K562 (cell line): ENCODE results near the gene TTK. TPM values are rescaled to one million over a fixed set of nuclear protein-coding genes. Genes with fewer than 3 reads are reported as not detected.

Experiments
- ARNT ChIP-seq, 2 experiments: fragments of 450-650 bp; IDR thresholded peaks; 2 replicates each; pipeline ENCODE4 v1.6.1; 2016; ENCODE audit warnings: mild to moderate bottlenecking in 1 of 2
- CREB1 ChIP-seq, 2 experiments: sonication (generic) in 1 of 2; formaldehyde crosslinking in 1 of 2; IDR thresholded peaks; 2 replicates each; pipeline versions ENCODE4 v1.6.1 to v1.8.0; 2012 to 2022; ENCODE audit warnings: inconsistent platforms in 1 of 2, mild to moderate bottlenecking in 1 of 2, missing genetic modification reagents in 1 of 2, moderate library complexity in 1 of 2
- FOS ChIP-seq: IDR thresholded peaks from 3 replicates; pipeline ENCODE4 v1.6.1; 2011; ENCODE audit not compliant: insufficient read length; ENCODE audit errors: extremely low read depth
- FOXA1 ChIP-seq: fragments of 450-650 bp; IDR thresholded peaks from 2 replicates; pipeline ENCODE4 v1.6.1; 2016; ENCODE audit warnings: mild to moderate bottlenecking, borderline replicate concordance
- HSF4 ChIP-seq: fragments of 250-450 bp; sonication (Bioruptor Pico); IDR thresholded peaks from 2 replicates; pipeline ENCODE4 v2.1.2; 2022; ENCODE audit warnings: mild to moderate bottlenecking, moderate library complexity, borderline replicate concordance
- PHB ChIP-seq: fragments of 250-450 bp; sonication (Bioruptor Pico); IDR thresholded peaks from 2 replicates; pipeline ENCODE4 v1.5.0; 2021
- PHF20 ChIP-seq: fragments of 450-650 bp; IDR thresholded peaks from 2 replicates; pipeline ENCODE4 v1.6.1; 2018; ENCODE audit not compliant: partially characterized antibody
- POLR2G ChIP-seq: fragments of 200-400 bp; formaldehyde crosslinking; IDR thresholded peaks from 2 replicates; pipeline ENCODE4 v1.6.1; 2017; ENCODE audit warnings: low read depth, mild to moderate bottlenecking, antibody characterized with exemption, low read length, moderate library complexity
- U2AF1 ChIP-seq: fragments of 200-400 bp; formaldehyde crosslinking; optimal IDR thresholded peaks from 2 replicates; pipeline ENCODE3; 2017; ENCODE audit warnings: mild to moderate bottlenecking, low read depth, low read length, moderate library complexity
- ZNF586 ChIP-seq: fragments of 450-650 bp; formaldehyde crosslinking; conservative IDR thresholded peaks from 2 replicates; pipeline ENCODE4 v1.4.0; 2020; ENCODE audit warnings: mild to moderate bottlenecking, moderate library complexity
- ZNF707 ChIP-seq: fragments of 250-450 bp; sonication (Bioruptor Pico); conservative IDR thresholded peaks from 2 replicates; pipeline ENCODE4 v1.8.0; 2022; ENCODE audit warnings: inconsistent platforms, mild to moderate bottlenecking, moderate library complexity
- polyA plus RNA-seq, 8 experiments: library from polyadenylated mRNA; depleted of rRNA in 4 of 8; stranded (reverse) in 5 of 8; unstranded in 3 of 8; fragments of >200 nt; fragmentation: Nextera tagmentation in 2 of 8; fragmentation: Illumina TruSeq in 1 of 8; extraction: Ambion mirVana in 2 of 8; extraction: Trizol in 1 of 8; gene quantifications; 2 replicates each; pipeline versions ENCODE4 v1.2.1 to v1.2.3, GENCODE V29; 2011 to 2014; ENCODE audit warnings: inconsistent platforms in 1 of 8, missing spikeins in 1 of 8
- total RNA-seq, 7 experiments: library from RNA; depleted of rRNA in 6 of 7; stranded (reverse); fragments of >200 nt in 6 of 7; fragmentation: Illumina TruSeq in 2 of 7; extraction: Trizol in 2 of 7; gene quantifications; 2 replicates each; pipeline versions ENCODE4 v1.2.1 to v1.2.3, GENCODE V29; 2011 to 2021; ENCODE audit warnings: low replicate concordance in 1 of 7
- TF ChIP-seq, protein P1 (sequence below): sonication (generic); formaldehyde crosslinking; IDR thresholded peaks from 2 replicates; pipeline ENCODE4 v1.8.0; 2023; ENCODE audit warnings: mild to moderate bottlenecking, missing genetic modification reagents
- TF ChIP-seq, protein P2 (sequence below): fragments of 450-650 bp; IDR thresholded peaks from 2 replicates; pipeline ENCODE4 v1.6.1; 2016; ENCODE audit warnings: borderline replicate concordance
- TF ChIP-seq, protein P3 (sequence below): fragments of 450-650 bp; IDR thresholded peaks from 2 replicates; pipeline ENCODE4 v1.6.1; 2016
- TF ChIP-seq, protein P4 (sequence below), 3 experiments: fragments of 200-800 bp in 1 of 3; fragments of 250-450 bp in 1 of 3; fragments of 450-650 bp in 1 of 3; sonication (Bioruptor Pico) in 1 of 3; sonication (Bioruptor generic) in 1 of 3; formaldehyde crosslinking in 1 of 3; IDR thresholded peaks; 2 replicates each; pipeline versions ENCODE4 v1.6.1 to v1.8.0; 2016 to 2022; ENCODE audit warnings: mild to moderate bottlenecking in 2 of 3, missing genetic modification characterization in 2 of 3, missing compliant biosample characterization in 1 of 3, moderate library complexity in 1 of 3

TTK gene
- total and polyA plus RNA-seq, 9 of the 15 experiments (the other 6 are each of a cell fraction or from before 2014, with no cell fraction given): 32.7 to 58.9 (median 52.8) TPM

DNA sequence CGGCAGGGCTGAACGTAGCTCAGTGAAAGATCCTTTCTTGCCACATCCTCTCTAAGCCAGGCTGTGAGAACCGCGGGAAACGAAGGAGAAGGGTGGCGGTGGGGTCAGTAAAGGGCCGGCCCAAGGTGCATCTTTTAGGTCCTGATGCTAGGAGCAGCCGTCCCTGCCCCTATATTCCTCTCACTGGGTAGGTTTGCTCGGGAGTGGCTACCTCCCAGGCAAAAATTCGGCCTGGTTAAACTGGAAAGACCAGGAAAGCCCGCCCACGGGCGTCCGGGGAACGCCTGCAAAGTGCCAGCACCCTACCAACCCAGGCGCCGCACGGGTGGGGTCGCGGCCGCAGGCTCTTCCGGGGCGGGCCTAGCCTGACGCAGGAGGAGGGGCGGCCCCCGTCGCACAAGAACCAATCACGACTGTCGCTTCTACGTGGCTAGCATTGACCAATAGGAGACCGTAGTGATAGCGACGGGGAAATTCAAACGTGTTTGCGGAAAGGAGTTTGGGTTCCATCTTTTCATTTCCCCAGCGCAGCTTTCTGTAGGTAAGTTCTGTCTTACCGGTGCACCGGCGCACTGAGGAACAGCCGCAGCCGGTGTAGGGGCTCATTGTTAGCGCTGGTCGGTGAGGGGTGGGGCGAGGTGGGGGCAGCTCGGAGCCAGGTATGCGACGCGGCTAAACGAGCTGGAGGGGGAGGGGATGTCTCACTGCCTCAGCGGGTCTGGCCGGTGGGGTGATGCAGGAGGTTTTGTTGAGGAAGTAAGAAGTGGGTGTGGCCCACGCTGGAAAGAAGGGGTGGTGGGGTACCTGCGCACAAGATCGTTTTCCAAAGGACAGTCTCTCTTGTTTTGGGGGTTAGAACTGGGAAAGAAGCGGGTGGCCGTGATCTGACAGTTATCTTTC, at the start of gene TTK (continued):
- TF ChIP-seq HSF4 (CRISPR knock-in tag): no peak
- TF ChIP-seq, protein P1, sequence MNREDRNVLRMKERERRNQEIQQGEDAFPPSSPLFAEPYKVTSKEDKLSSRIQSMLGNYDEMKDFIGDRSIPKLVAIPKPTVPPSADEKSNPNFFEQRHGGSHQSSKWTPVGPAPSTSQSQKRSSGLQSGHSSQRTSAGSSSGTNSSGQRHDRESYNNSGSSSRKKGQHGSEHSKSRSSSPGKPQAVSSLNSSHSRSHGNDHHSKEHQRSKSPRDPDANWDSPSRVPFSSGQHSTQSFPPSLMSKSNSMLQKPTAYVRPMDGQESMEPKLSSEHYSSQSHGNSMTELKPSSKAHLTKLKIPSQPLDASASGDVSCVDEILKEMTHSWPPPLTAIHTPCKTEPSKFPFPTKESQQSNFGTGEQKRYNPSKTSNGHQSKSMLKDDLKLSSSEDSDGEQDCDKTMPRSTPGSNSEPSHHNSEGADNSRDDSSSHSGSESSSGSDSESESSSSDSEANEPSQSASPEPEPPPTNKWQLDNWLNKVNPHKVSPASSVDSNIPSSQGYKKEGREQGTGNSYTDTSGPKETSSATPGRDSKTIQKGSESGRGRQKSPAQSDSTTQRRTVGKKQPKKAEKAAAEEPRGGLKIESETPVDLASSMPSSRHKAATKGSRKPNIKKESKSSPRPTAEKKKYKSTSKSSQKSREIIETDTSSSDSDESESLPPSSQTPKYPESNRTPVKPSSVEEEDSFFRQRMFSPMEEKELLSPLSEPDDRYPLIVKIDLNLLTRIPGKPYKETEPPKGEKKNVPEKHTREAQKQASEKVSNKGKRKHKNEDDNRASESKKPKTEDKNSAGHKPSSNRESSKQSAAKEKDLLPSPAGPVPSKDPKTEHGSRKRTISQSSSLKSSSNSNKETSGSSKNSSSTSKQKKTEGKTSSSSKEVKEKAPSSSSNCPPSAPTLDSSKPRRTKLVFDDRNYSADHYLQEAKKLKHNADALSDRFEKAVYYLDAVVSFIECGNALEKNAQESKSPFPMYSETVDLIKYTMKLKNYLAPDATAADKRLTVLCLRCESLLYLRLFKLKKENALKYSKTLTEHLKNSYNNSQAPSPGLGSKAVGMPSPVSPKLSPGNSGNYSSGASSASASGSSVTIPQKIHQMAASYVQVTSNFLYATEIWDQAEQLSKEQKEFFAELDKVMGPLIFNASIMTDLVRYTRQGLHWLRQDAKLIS: 0 out of 2 replicates have a peak, but pooled peaks have one; percentile 30
- no peak for TF ChIP-seq PHB
- peak; percentile 80 for TF ChIP-seq FOS
- peak; percentile 86 for TF ChIP-seq CREB1 (IDR thresholded peaks at IDR 0.05)
- TF ChIP-seq CREB1 (CRISPR knock-in tag; IDR thresholded peaks at IDR 0.05): peak; percentile 88
- 0 out of 2 replicates have a peak, but pooled peaks have one; percentile 9 for TF ChIP-seq ZNF586 (CRISPR knock-in tag)
- no peak for TF ChIP-seq ZNF707
- TF ChIP-seq U2AF1: no peak
- TF ChIP-seq, protein P2, sequence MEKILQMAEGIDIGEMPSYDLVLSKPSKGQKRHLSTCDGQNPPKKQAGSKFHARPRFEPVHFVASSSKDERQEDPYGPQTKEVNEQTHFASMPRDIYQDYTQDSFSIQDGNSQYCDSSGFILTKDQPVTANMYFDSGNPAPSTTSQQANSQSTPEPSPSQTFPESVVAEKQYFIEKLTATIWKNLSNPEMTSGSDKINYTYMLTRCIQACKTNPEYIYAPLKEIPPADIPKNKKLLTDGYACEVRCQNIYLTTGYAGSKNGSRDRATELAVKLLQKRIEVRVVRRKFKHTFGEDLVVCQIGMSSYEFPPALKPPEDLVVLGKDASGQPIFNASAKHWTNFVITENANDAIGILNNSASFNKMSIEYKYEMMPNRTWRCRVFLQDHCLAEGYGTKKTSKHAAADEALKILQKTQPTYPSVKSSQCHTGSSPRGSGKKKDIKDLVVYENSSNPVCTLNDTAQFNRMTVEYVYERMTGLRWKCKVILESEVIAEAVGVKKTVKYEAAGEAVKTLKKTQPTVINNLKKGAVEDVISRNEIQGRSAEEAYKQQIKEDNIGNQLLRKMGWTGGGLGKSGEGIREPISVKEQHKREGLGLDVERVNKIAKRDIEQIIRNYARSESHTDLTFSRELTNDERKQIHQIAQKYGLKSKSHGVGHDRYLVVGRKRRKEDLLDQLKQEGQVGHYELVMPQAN: peak; percentile 96
- no peak for TF ChIP-seq FOXA1
- TF ChIP-seq, protein P3, sequence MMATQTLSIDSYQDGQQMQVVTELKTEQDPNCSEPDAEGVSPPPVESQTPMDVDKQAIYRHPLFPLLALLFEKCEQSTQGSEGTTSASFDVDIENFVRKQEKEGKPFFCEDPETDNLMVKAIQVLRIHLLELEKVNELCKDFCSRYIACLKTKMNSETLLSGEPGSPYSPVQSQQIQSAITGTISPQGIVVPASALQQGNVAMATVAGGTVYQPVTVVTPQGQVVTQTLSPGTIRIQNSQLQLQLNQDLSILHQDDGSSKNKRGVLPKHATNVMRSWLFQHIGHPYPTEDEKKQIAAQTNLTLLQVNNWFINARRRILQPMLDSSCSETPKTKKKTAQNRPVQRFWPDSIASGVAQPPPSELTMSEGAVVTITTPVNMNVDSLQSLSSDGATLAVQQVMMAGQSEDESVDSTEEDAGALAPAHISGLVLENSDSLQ: peak; percentile 28; the same call in 1 of the 2 replicates
- peak; percentile 52 for TF ChIP-seq PHF20
- peak; percentile 91 for TF ChIP-seq POLR2G
- TF ChIP-seq, protein P4, sequence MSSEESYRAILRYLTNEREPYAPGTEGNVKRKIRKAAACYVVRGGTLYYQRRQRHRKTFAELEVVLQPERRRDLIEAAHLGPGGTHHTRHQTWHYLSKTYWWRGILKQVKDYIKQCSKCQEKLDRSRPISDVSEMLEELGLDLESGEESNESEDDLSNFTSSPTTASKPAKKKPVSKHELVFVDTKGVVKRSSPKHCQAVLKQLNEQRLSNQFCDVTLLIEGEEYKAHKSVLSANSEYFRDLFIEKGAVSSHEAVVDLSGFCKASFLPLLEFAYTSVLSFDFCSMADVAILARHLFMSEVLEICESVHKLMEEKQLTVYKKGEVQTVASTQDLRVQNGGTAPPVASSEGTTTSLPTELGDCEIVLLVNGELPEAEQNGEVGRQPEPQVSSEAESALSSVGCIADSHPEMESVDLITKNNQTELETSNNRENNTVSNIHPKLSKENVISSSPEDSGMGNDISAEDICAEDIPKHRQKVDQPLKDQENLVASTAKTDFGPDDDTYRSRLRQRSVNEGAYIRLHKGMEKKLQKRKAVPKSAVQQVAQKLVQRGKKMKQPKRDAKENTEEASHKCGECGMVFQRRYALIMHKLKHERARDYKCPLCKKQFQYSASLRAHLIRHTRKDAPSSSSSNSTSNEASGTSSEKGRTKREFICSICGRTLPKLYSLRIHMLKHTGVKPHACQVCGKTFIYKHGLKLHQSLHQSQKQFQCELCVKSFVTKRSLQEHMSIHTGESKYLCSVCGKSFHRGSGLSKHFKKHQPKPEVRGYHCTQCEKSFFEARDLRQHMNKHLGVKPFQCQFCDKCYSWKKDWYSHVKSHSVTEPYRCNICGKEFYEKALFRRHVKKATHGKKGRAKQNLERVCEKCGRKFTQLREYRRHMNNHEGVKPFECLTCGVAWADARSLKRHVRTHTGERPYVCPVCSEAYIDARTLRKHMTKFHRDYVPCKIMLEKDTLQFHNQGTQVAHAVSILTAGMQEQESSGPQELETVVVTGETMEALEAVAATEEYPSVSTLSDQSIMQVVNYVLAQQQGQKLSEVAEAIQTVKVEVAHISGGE (CRISPR knock-in tag; IDR thresholded peaks at IDR 0.05): peak in 1 of 3 experiments; percentile 73; a peak in 2 of 6 replicates
- TF ChIP-seq ARNT (IDR thresholded peaks at IDR 0.05): no peak
